Measurements from ENCODE around the gene ZBTB7C. TPM values are rescaled to one million over a fixed set of nuclear protein-coding genes. Genes with fewer than 3 reads are reported as not detected.

The ZBTB7C gene
- total and polyA plus RNA-seq, 4 donors: 3.2 to 10.9 (median 3.7) TPM

DNA sequence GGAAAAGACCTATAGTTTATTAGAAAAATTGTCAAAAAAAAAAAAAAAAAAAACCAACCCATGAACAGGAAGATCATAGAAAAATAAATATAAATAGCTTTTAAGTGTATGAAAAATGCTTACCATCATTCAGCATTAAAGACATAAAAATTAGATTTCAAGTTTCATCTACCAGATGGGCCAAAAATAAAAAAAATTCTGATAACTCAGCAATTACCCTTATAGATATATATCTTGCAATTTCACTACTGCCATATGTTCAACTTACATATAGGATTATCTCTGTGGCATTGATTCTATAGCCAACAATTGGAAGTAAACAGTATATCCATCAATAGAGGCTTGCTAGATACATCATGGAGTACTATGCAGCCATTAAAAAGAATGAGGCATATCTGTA lies 352.2 kb downstream of the ZBTB7C start:
- ATAC-seq (ENCODE audit: insufficient read depth, low FRiP score) (no peak), DNase-seq (no peak)
- no peak for TF ChIP-seq CTCF (IDR thresholded peaks at IDR 0.05; ENCODE audit: control extremely low read depth, extremely low read depth)
- H3K4me3 ChIP-seq: no peak overlapping the region
- no peak overlapping the region for H3K27ac ChIP-seq (ENCODE audit: low read depth in 1 of 2, low read length in 1 of 2)
- H3K27me3 ChIP-seq (ENCODE audit: control insufficient read depth in 3 of 3, insufficient read depth in 3 of 3, low read length in 2 of 3): peaks cover 0 to 9% (median 0%) of the 10 kb centered on the region in 3 donors
- H3K9me3 ChIP-seq (ENCODE audit: control insufficient read depth in 4 of 4, insufficient read depth in 3 of 4, low read length in 3 of 4): no peaks in the 10 kb centered on the region
- no peak overlapping the region for H3K9ac ChIP-seq (ENCODE audit: insufficient read depth in 1 of 2, low read length in 2 of 2)
- peaks cover 0 to 12% (median 2%) of the 10 kb centered on the region in 5 donors for H3K4me1 ChIP-seq (ENCODE audit: control insufficient read depth in 5 of 5, insufficient read depth in 5 of 5, low read length in 5 of 5)
- no peaks in the 10 kb centered on the region for H3K36me3 ChIP-seq (ENCODE audit: control insufficient read depth in 4 of 4, insufficient read depth in 4 of 4, low read length in 4 of 4)

GRCh38 chr18:48055351-48055750 lies 353.8 kb downstream of the ZBTB7C start:
- Histone ChIP-seq H3K4me1 (ENCODE audit: control insufficient read depth in 5 of 5, insufficient read depth in 5 of 5, low read length in 5 of 5) (peaks cover 0 to 12% (median 5%) of the 10 kb centered on the region in 5 donors), H3K27me3 (ENCODE audit: control insufficient read depth in 3 of 3, insufficient read depth in 3 of 3, low read length in 2 of 3) (peaks cover 0 to 9% (median 0%) of the 10 kb centered on the region in 3 donors), H3K4me3 (no peak overlapping the region), H3K9me3 (ENCODE audit: control insufficient read depth in 4 of 4, insufficient read depth in 3 of 4, low read length in 3 of 4) (no peaks in the 10 kb centered on the region), H3K9ac (ENCODE audit: insufficient read depth in 1 of 2, low read length in 2 of 2) (no peak overlapping the region), H3K36me3 (ENCODE audit: control insufficient read depth in 4 of 4, insufficient read depth in 4 of 4, low read length in 4 of 4) (no peaks in the 10 kb centered on the region), H3K27ac (ENCODE audit: low read depth in 1 of 2, low read length in 1 of 2) (no peak overlapping the region)
- WGBS, 2 donors: 83 to 87% methylated on average over 6 of the region's 6 CpGs
- ATAC-seq (ENCODE audit: insufficient read depth, low FRiP score): no peak
- no peak for DNase-seq
- TF ChIP-seq CTCF (IDR thresholded peaks at IDR 0.05; ENCODE audit: control extremely low read depth, extremely low read depth): no peak

GRCh38 chr18:48053881-48054816 lies 355.0 kb downstream of the ZBTB7C start:
- TF ChIP-seq CTCF (IDR thresholded peaks at IDR 0.05; ENCODE audit: control extremely low read depth, extremely low read depth): no peak
- no peak overlapping the region for H3K27ac ChIP-seq (ENCODE audit: low read depth in 1 of 2, low read length in 1 of 2)
- peaks cover 0 to 13% (median under 1%) of the 10 kb centered on the region in 5 donors for H3K4me1 ChIP-seq (ENCODE audit: control insufficient read depth in 5 of 5, insufficient read depth in 5 of 5, low read length in 5 of 5)
- ATAC-seq (ENCODE audit: insufficient read depth, low FRiP score) (no peak), DNase-seq (no peak)
- no peak overlapping the region for H3K4me3 ChIP-seq
- 58 to 68% methylated on average over 24 of the region's 24 CpGs for WGBS, 2 donors
- H3K9ac ChIP-seq (ENCODE audit: insufficient read depth in 1 of 2, low read length in 2 of 2): no peak overlapping the region
- H3K36me3 ChIP-seq (ENCODE audit: control insufficient read depth in 4 of 4, insufficient read depth in 4 of 4, low read length in 4 of 4): no peaks in the 10 kb centered on the region
- peaks cover 0 to 9% (median 0%) of the 10 kb centered on the region in 3 donors for H3K27me3 ChIP-seq (ENCODE audit: control insufficient read depth in 3 of 3, insufficient read depth in 3 of 3, low read length in 2 of 3)
- H3K9me3 ChIP-seq (ENCODE audit: control insufficient read depth in 4 of 4, insufficient read depth in 3 of 4, low read length in 3 of 4): no peaks in the 10 kb centered on the region

Data from lung (tissue), 12 donors.